ENCODE results near the gene USHBP1. TPM values are rescaled to one million over a fixed set of nuclear protein-coding genes. Genes with fewer than 3 reads are reported as not detected.

USHBP1 gene
- total and polyA plus RNA-seq, 10 of the 15 experiments (the other 5 are each of a cell fraction or from before 2014, with no cell fraction given): 0.05 to 0.96 (median 0.22) TPM; not detected in 2

DNA sequence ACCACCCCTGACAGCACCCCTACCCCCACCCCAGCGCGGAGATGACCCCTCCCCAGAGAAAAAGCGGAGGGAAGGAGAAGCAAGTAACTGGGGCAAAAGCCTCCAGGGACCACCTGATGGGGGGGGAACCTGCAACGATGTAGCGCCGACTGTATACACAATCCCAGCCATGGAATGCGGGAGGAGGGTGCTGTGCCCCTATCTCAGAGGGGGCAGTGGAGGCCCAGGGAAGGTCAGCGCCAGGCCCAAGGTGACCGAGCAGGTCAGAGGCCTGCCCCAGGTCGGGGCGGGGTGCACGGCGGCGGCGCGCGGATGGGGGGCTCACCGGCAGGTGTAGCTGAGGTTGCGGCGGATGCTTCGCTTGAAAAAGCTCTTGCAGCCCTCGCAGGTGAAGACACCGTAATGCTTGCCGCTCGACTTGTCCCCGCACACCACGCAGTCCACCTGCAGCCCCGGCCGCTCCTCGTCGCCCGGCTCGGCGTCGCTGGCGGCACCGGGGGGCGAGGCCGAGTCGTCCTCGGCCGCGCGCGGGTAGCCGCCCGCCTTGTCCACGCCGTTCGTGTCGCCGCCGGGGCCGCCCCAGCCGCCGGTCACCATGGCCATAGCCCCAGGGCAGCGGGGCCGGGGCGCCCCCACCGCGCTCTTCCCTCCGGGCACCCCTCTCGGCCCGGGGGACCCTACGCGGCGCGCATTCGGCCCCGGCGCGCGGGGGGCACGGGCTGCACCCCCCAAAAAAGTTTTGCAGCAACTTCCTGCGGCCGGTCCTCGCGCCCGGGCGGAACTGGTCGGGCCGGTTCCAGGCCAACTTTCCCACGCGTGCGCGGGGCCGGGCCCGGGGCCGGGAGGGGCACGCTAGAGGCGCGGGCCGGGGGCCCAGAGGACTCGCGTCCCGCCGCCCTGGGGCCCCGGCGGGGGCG, 19.7 kb downstream of the USHBP1 start (continued):
- TF ChIP-seq SUPT20H (IDR thresholded peaks at IDR 0.05; ENCODE audit: borderline replicate concordance, control insufficient read depth, low read depth, low read length): no peak
- TF ChIP-seq LARP7 (IDR thresholded peaks at IDR 0.05): peak; percentile 53; the same call in 1 of the 2 replicates
- no peak for TF ChIP-seq WRNIP1 (IDR thresholded peaks at IDR 0.05; ENCODE audit: borderline replicate concordance, low read depth, low read length)
- no peak for TF ChIP-seq ZNF592 (IDR thresholded peaks at IDR 0.05)
- TF ChIP-seq SKIL (IDR thresholded peaks at IDR 0.05; ENCODE audit: low read depth, poor library complexity, severe bottlenecking): no peak
- no peak for TF ChIP-seq MEF2A (IDR thresholded peaks at IDR 0.05; ENCODE audit: insufficient read depth, low read depth, low read length)
- TF ChIP-seq, protein P1, sequence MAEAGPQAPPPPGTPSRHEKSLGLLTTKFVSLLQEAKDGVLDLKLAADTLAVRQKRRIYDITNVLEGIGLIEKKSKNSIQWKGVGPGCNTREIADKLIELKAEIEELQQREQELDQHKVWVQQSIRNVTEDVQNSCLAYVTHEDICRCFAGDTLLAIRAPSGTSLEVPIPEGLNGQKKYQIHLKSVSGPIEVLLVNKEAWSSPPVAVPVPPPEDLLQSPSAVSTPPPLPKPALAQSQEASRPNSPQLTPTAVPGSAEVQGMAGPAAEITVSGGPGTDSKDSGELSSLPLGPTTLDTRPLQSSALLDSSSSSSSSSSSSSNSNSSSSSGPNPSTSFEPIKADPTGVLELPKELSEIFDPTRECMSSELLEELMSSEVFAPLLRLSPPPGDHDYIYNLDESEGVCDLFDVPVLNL (IDR thresholded peaks at IDR 0.05; ENCODE audit: low read depth, low read length): no peak
- no peak for TF ChIP-seq SIX5 (IDR thresholded peaks at IDR 0.05; ENCODE audit: low read depth, low read length, severe bottlenecking)
- TF ChIP-seq CHD1 (IDR thresholded peaks at IDR 0.05; ENCODE audit: low read depth, low read length): no peak
- TF ChIP-seq, protein P2, sequence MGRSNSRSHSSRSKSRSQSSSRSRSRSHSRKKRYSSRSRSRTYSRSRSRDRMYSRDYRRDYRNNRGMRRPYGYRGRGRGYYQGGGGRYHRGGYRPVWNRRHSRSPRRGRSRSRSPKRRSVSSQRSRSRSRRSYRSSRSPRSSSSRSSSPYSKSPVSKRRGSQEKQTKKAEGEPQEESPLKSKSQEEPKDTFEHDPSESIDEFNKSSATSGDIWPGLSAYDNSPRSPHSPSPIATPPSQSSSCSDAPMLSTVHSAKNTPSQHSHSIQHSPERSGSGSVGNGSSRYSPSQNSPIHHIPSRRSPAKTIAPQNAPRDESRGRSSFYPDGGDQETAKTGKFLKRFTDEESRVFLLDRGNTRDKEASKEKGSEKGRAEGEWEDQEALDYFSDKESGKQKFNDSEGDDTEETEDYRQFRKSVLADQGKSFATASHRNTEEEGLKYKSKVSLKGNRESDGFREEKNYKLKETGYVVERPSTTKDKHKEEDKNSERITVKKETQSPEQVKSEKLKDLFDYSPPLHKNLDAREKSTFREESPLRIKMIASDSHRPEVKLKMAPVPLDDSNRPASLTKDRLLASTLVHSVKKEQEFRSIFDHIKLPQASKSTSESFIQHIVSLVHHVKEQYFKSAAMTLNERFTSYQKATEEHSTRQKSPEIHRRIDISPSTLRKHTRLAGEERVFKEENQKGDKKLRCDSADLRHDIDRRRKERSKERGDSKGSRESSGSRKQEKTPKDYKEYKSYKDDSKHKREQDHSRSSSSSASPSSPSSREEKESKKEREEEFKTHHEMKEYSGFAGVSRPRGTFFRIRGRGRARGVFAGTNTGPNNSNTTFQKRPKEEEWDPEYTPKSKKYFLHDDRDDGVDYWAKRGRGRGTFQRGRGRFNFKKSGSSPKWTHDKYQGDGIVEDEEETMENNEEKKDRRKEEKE (IDR thresholded peaks at IDR 0.05): no peak
- TF ChIP-seq ATF7 (IDR thresholded peaks at IDR 0.05; ENCODE audit: low read depth): no peak

All from GM12878 (cell line).